Ovary (tissue), 9 donors: ENCODE results near the gene MAPK10. TPM values are rescaled to one million over a fixed set of nuclear protein-coding genes. Genes with fewer than 3 reads are reported as not detected.

Experiments used
- DNase-seq, 5 donors: peaks; one replicate each; pipeline ENCODE4 v3.0.0-alpha.2; 2019 to 2020
- H3K27ac ChIP-seq, 2 donors: fragments of 200-600 bp; one replicate each; pipeline versions ENCODE4 v1.5.1 to v1.8.0; 2019 to 2022
- H3K27me3 ChIP-seq: fragments of 200-600 bp; one replicate; pipeline ENCODE4 v1.8.0; 2022
- H3K36me3 ChIP-seq: fragments of 200-600 bp; sonication (generic); one replicate; pipeline ENCODE4 v1.5.1; 2019
- H3K4me1 ChIP-seq: one replicate; pipeline ENCODE4 v1.8.1; 2013; ENCODE audit warnings: mild to moderate bottlenecking, moderate library complexity; ENCODE audit not compliant: insufficient read depth
- H3K4me3 ChIP-seq: fragments of 200-600 bp; sonication (generic); one replicate; pipeline ENCODE4 v1.5.1; 2017
- H3K9me3 ChIP-seq, 2 donors: fragments of 200-600 bp in 1 of 2; sonication (generic) in 1 of 2; one replicate each; pipeline versions ENCODE4 v1.5.1 to v1.8.1; 2013 to 2019; ENCODE audit warnings: mild to moderate bottlenecking in 1 of 2, moderate library complexity in 1 of 2
- EP300 ChIP-seq: sonication (generic); formaldehyde crosslinking; IDR thresholded peaks from one replicate; pipeline ENCODE4 v1.6.1; 2017; ENCODE audit warnings: antibody characterized with exemption
- POLR2A ChIP-seq: fragments of 450-650 bp; IDR thresholded peaks from one replicate; pipeline ENCODE4 v1.6.1; 2017; ENCODE audit warnings: antibody characterized with exemption, mild to moderate bottlenecking, moderate library complexity
- WGBS, 3 donors: extraction: QIAGEN DNeasy Blood & Tissue Kit in 1 of 3; methylation state at CpG; one replicate each; pipeline versions ENCODE4 v1.1.5 to v1.1.7; 2013 to 2017; 5-methylcytosine and 5-hydroxymethylcytosine counted together
- intact Hi-C, 4 donors: fragments of 100-400 bp; cut with DNase I; formaldehyde crosslinking; loops; one replicate each; pipeline versions ENCODE4 v1.11.0 to v1.15.1; 2022 to 2023
- polyA plus RNA-seq, 2 donors: library from polyadenylated mRNA; stranded (reverse); fragments of 200-250 nt in 1 of 2; fragments of 350-450 nt in 1 of 2; fragmentation: Illumina TruSeq in 1 of 2; extraction: RNeasy Lipid Tissue Mini Kit (QIAGEN cat#74804) in 1 of 2; gene quantifications; one replicate each; pipeline ENCODE4 v1.2.3, GENCODE V29; 2013 to 2014
- total RNA-seq, 7 donors: library from RNA; depleted of rRNA in 2 of 7; stranded (reverse); fragments of >200 nt in 2 of 7; fragmentation: NEBNext Ultra II Directional in 3 of 7; extraction: Animal tissue kit (Norgen Biotek cat#: 25700) in 3 of 7; gene quantifications; one replicate each; pipeline versions ENCODE4 v1.1.0 to v1.2.4, GENCODE V29; 2016 to 2023
- TF ChIP-seq, protein P1 (sequence below), 3 donors: fragments of 450-650 bp in 2 of 3; fragments of 200-600 bp in 1 of 3; IDR thresholded peaks; one replicate each; pipeline versions ENCODE4 v1.5.1 to v1.8.0; 2016 to 2022; ENCODE audit warnings: antibody characterized with exemption in 3 of 3, mild to moderate bottlenecking in 1 of 3
- donor health status: DM: no; HTN: no; CAD: no; lungs with moderate emphysema.
- donor health status: DM: no; HTN: no; CAD: no.
- donor health status: Bipolar disorder and iron deficiency.
- donor health status: DM: yes; HTN: yes; CAD: no.
- donor health status: DM: no; HTN: no; CAD: no.
- donor health status: DM: yes; HTN: yes; CAD: no.

MAPK10 gene
- total and polyA plus RNA-seq, 9 donors = 19.3 to 41.6 (median 32.4) TPM

DNA sequence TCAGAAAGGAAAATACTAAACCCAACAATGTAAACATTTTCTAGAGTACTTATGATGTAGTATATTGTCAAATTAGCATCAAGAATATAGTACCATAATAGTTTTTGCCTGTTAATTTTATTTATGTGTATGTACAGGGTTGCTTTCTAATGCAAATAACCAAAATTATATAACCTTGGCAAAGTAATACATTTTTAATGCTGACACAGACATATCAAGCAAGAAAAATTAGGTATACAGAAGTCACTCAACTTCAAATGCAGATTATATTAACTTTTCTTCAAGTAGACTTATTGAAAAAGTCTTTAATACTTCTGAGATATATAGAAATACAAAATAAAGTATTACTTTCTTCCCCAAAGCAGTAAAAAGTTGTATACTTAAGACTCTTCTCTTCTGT is 44.3 kb downstream of the MAPK10 start:
- TF ChIP-seq EP300 (no peak), POLR2A (no peak)
- TF ChIP-seq, protein P1, sequence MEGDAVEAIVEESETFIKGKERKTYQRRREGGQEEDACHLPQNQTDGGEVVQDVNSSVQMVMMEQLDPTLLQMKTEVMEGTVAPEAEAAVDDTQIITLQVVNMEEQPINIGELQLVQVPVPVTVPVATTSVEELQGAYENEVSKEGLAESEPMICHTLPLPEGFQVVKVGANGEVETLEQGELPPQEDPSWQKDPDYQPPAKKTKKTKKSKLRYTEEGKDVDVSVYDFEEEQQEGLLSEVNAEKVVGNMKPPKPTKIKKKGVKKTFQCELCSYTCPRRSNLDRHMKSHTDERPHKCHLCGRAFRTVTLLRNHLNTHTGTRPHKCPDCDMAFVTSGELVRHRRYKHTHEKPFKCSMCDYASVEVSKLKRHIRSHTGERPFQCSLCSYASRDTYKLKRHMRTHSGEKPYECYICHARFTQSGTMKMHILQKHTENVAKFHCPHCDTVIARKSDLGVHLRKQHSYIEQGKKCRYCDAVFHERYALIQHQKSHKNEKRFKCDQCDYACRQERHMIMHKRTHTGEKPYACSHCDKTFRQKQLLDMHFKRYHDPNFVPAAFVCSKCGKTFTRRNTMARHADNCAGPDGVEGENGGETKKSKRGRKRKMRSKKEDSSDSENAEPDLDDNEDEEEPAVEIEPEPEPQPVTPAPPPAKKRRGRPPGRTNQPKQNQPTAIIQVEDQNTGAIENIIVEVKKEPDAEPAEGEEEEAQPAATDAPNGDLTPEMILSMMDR (IDR thresholded peaks at IDR 0.05) = no peak
- Histone ChIP-seq H3K27me3 (no peaks in the 10 kb centered on the region), H3K27ac (no peak overlapping the region), H3K4me3 (no peak overlapping the region), H3K9me3 (no peaks in the 10 kb centered on the region), H3K4me1 (no peaks in the 10 kb centered on the region), H3K36me3 (no peaks in the 10 kb centered on the region)
- no peak for DNase-seq
- intact Hi-C loops = no loop called here

DNA sequence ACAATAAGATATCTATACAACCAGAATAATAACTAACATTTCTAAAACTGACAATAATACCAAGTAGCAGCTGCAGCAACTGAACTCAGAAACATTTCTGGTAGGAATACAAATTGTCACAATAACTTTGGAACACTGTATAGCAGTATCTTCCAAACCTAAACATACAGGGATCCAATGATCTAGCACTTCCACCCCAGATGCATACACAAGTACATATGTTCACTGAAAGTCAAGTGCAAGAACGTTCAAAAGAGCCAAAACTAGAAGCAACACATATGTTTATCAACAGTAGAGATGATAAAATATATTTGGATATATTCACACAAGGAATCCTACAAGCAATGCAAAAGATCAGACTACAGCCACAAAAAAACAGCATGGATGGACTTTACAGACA is 46.2 kb downstream of the MAPK10 start:
- Histone ChIP-seq H3K9me3 (no peaks in the 10 kb centered on the region), H3K27ac (no peak overlapping the region), H3K4me1 (no peaks in the 10 kb centered on the region), H3K4me3 (no peak overlapping the region), H3K36me3 (no peaks in the 10 kb centered on the region), H3K27me3 (no peaks in the 10 kb centered on the region)
- intact Hi-C loops = no loop called here
- no peak for DNase-seq
- 13 to 24% (median 14%) methylated on average over 1 of the region's 1 CpG for WGBS, 3 donors
- TF ChIP-seq, protein P1 (IDR thresholded peaks at IDR 0.05) = no peak
- TF ChIP-seq POLR2A (no peak), EP300 (no peak)

DNA sequence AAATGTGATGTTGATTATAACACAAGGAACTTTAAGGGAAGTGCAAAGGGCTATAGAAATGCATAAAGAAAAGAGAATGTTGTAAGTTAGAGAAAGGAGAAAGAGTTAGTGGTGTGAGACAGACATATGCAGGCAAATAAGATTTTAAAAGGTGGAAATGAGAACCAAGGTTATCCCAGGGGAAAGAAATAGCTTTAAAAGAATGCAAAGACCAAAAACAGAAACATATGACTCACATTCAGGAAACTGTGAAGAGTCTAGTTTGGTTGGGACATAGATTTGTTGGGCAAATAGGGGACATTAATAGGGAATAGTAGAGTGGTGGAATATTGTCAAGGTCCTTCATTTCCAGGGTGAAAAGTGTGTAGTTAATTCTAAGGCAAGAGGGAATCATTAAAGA is 52.4 kb downstream of the MAPK10 start:
- no peak for DNase-seq
- TF ChIP-seq, protein P1 (IDR thresholded peaks at IDR 0.05) = no peak
- TF ChIP-seq EP300 = no peak
- TF ChIP-seq POLR2A = no peak
- Histone ChIP-seq H3K4me3 (no peak overlapping the region), H3K4me1 (no peaks in the 10 kb centered on the region), H3K27me3 (no peaks in the 10 kb centered on the region), H3K9me3 (no peaks in the 10 kb centered on the region), H3K27ac (no peak overlapping the region), H3K36me3 (no peaks in the 10 kb centered on the region)
- intact Hi-C loops = no loop called here

DNA sequence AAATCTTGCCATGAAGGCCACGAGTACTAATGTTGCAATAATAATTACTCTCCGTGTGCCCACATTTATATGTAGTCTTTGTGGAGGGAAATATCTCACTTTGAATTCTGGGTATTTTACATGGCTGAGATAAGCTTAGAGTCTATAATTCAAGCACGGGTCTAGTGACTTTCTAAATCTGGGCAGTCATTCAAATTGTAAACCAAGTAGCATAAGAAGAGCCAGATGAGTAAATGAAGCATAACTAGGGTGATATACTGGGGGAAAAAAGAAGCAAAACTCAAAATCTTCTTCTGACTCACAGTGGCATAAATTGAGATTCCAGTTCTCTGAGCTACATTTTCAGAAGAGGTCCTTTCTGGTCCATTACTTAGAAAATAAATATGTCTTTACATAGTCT is 53.0 kb downstream of the MAPK10 start:
- WGBS, 3 donors = 57 to 65% (median 63%) methylated on average over 3 of the region's 3 CpGs
- intact Hi-C loops = no loop called here
- Histone ChIP-seq H3K27me3 (no peaks in the 10 kb centered on the region), H3K27ac (no peak overlapping the region), H3K9me3 (no peaks in the 10 kb centered on the region), H3K4me1 (no peaks in the 10 kb centered on the region), H3K36me3 (no peaks in the 10 kb centered on the region), H3K4me3 (no peak overlapping the region)
- DNase-seq = no peak
- TF ChIP-seq, protein P1 (IDR thresholded peaks at IDR 0.05) = no peak
- TF ChIP-seq POLR2A = no peak
- TF ChIP-seq EP300 = no peak

DNA sequence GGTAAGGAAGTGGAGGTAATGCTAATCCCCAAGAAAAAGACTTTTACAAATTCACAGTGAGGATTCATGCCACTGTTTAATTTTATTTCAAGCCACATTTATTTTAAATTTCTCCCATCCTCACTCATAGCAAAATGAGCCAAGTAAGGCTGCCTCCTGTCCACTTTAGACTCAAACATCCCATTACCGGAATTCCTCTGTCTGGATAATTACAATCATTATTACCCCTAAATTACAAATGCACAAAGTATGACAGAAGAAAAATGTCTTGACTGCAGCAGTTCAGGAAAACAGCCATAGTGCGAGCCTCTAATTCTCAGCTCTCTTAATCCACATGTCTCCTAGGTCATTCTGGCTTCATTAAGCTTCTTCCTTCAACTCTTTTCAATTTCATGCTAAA is 57.0 kb downstream of the MAPK10 start:
- intact Hi-C loops = no loop called here
- no peaks in the 10 kb centered on the region for H3K27me3 ChIP-seq
- no peak for DNase-seq
- no peak overlapping the region for H3K4me3 ChIP-seq
- H3K4me1 ChIP-seq = no peaks in the 10 kb centered on the region
- TF ChIP-seq, protein P1 (IDR thresholded peaks at IDR 0.05) = no peak
- TF ChIP-seq POLR2A = no peak
- H3K36me3 ChIP-seq = no peaks in the 10 kb centered on the region
- H3K9me3 ChIP-seq = no peaks in the 10 kb centered on the region
- 40 to 58% (median 43%) methylated on average over 2 of the region's 2 CpGs for WGBS, 3 donors
- H3K27ac ChIP-seq = no peak overlapping the region
